HepG2 (cell line): ENCODE data around the gene FOXK2. TPM values are rescaled to one million over a fixed set of nuclear protein-coding genes. Genes with fewer than 3 reads are reported as not detected.
A peak's percentile ranks its signal among the peaks of the same experiment; 100 is the strongest.

Experiments used
- ATAC-seq: fragments of 200-7000 bp; cut with Tn5 transposase; 3 replicates; pipeline ENCODE4 v1.9.1; 2020; ENCODE audit warnings: mild to moderate bottlenecking, moderate library complexity
- BruUV-seq: library from RNA; stranded (reverse); fragments of 400-500 nt; replicated peaks from 2 replicates; lab custom pipeline; 2021; lab: Mats Ljungman, UMichigan
- CTCF ChIA-PET: fragments of 300-600 bp; formaldehyde crosslinking; extraction: SDS; loops from one replicate; lab custom pipeline; 2021; ENCODE audit warnings: low total read pairs, inconsistent platforms, low intra/inter-chr PET ratio; lab: Yijun Ruan, JAX
- POLR2A ChIA-PET: fragments of 350-600 bp; sonication (Branson Sonifier 250); formaldehyde crosslinking; loops from one replicate; lab custom pipeline; 2020; ENCODE audit warnings: antibody characterized with exemption, inconsistent platforms; lab: Yijun Ruan, JAX
- DNase-seq: peaks from one replicate; pipeline ENCODE4 v3.0.0-alpha.2; 2015; ENCODE audit warnings: low spot score
- FAIRE-seq: peaks from 3 replicates; lab custom pipeline; 2011; peaks lifted over from hg19 to GRCh38; lab: Jason Lieb, UNC
- H2AFZ ChIP-seq: one replicate; pipeline ENCODE4 v1.6.1; 2011; ENCODE audit warnings: low read length, inconsistent platforms
- H3K27ac ChIP-seq: fragments of 300-600 bp; 3 replicates; pipeline ENCODE4 v1.8.0; 2011; ENCODE audit warnings: mixed run types, mild to moderate bottlenecking, mixed read lengths, low read length, inconsistent platforms; ENCODE audit not compliant: insufficient read depth; ENCODE audit errors: extremely low read length
- H3K27me3 ChIP-seq, 2 experiments: fragments of 200-600 bp in 1 of 2; 2 replicates in 1 of 2; 3 replicates in 1 of 2; pipeline versions ENCODE4 v1.6.0 to v1.8.0; 2011; ENCODE audit warnings: low read length in 2 of 2, mild to moderate bottlenecking in 2 of 2, moderate library complexity in 2 of 2, inconsistent platforms in 1 of 2; ENCODE audit not compliant: insufficient read depth in 2 of 2, control insufficient read depth in 1 of 2
- H3K36me3 ChIP-seq, 2 experiments: fragments of 200-600 bp in 1 of 2; replicated peaks in 1 of 2; 2 replicates in 1 of 2; 3 replicates in 1 of 2; pipeline versions ENCODE4 v1.5.1 to v1.8.0; 2011; ENCODE audit warnings: low read length in 2 of 2, inconsistent platforms in 1 of 2; ENCODE audit not compliant: insufficient read depth in 2 of 2, control insufficient read depth in 1 of 2
- H3K4me1 ChIP-seq: 2 replicates; pipeline ENCODE4 v1.5.1; 2012; ENCODE audit warnings: low read length, inconsistent platforms; ENCODE audit not compliant: insufficient read depth
- H3K4me2 ChIP-seq: 2 replicates; pipeline ENCODE4 v1.6.0; 2011; ENCODE audit warnings: low read depth, low read length, inconsistent platforms
- H3K4me3 ChIP-seq, 3 experiments: fragments of 200-600 bp in 1 of 3; sonication (generic), shearing (Covaris generic) in 1 of 3; replicated peaks in 1 of 3; 2 replicates each; pipeline ENCODE4 v1.5.1; 2011 to 2016; ENCODE audit warnings: low read length in 3 of 3, inconsistent platforms in 2 of 3, low read depth in 2 of 3, mild to moderate bottlenecking in 2 of 3, control low read depth in 1 of 3, mixed read lengths in 1 of 3; ENCODE audit not compliant: insufficient read depth in 1 of 3
- H3K79me2 ChIP-seq: one replicate; pipeline ENCODE4 v1.6.1; 2011; ENCODE audit warnings: low read length, inconsistent platforms; ENCODE audit not compliant: insufficient read depth
- H3K9ac ChIP-seq: 2 replicates; pipeline ENCODE4 v1.6.0; 2011; ENCODE audit warnings: mild to moderate bottlenecking, low read depth, low read length, inconsistent platforms; ENCODE audit not compliant: insufficient read depth
- H3K9me3 ChIP-seq: 2 replicates; pipeline ENCODE4 v1.5.1; 2012; ENCODE audit warnings: mild to moderate bottlenecking, low read length
- H4K20me1 ChIP-seq: 2 replicates; pipeline ENCODE4 v1.6.0; 2011; ENCODE audit warnings: inconsistent platforms, mild to moderate bottlenecking, low read length, moderate library complexity; ENCODE audit not compliant: insufficient read depth
- CHD2 ChIP-seq: IDR thresholded peaks from 2 replicates; pipeline ENCODE4 v1.6.1; 2011; ENCODE audit warnings: low read depth, low read length, improper control_type of control experiment
- CTCF ChIP-seq: sonication (generic); formaldehyde crosslinking; IDR thresholded peaks from 2 replicates; pipeline ENCODE4 v1.5.0; 2020; ENCODE audit warnings: mild to moderate bottlenecking, missing genetic modification reagents, moderate library complexity
- KDM5B ChIP-seq: sonication (generic); formaldehyde crosslinking; IDR thresholded peaks from 2 replicates; pipeline ENCODE4 v1.4.0; 2020; ENCODE audit warnings: missing genetic modification reagents, mild to moderate bottlenecking, borderline replicate concordance
- MAX ChIP-seq: IDR thresholded peaks from 2 replicates; pipeline ENCODE4 v1.6.1; 2012; ENCODE audit warnings: inconsistent platforms
- NR2C2 ChIP-seq: sonication (generic); formaldehyde crosslinking; IDR thresholded peaks from 2 replicates; pipeline ENCODE4 v1.4.0; 2020; ENCODE audit warnings: missing genetic modification reagents, mild to moderate bottlenecking, moderate library complexity, borderline replicate concordance
- RXRB ChIP-seq: IDR thresholded peaks from 2 replicates; pipeline ENCODE4 v1.6.1; 2016; ENCODE audit warnings: borderline replicate concordance, missing genetic modification reagents, missing compliant biosample characterization
- UBTF ChIP-seq: sonication (generic); formaldehyde crosslinking; IDR thresholded peaks from 2 replicates; pipeline ENCODE4 v1.4.0; 2020; ENCODE audit warnings: mild to moderate bottlenecking, missing genetic modification reagents
- ZNF567 ChIP-seq: sonication (generic); formaldehyde crosslinking; IDR thresholded peaks from 2 replicates; pipeline ENCODE4 v1.8.1; 2023; ENCODE audit warnings: mild to moderate bottlenecking, missing genetic modification reagents, borderline replicate concordance
- ZNF691 ChIP-seq: sonication (generic); formaldehyde crosslinking; IDR thresholded peaks from 2 replicates; pipeline ENCODE4 v1.4.0; 2020; ENCODE audit warnings: missing genetic modification reagents, low read depth, mild to moderate bottlenecking, borderline replicate concordance
- ZNF891 ChIP-seq: sonication (generic); formaldehyde crosslinking; IDR thresholded peaks from 2 replicates; pipeline ENCODE4 v1.5.0; 2020; ENCODE audit warnings: mild to moderate bottlenecking, missing genetic modification reagents
- ZSCAN25 ChIP-seq: sonication (generic); formaldehyde crosslinking; IDR thresholded peaks from 2 replicates; pipeline ENCODE4 v1.8.0; 2022; ENCODE audit warnings: mild to moderate bottlenecking, missing genetic modification reagents
- WGBS: methylation state at CpG from one replicate; pipeline ENCODE4 v1.1.6; 2017; ENCODE audit warnings: low lambda C conversion rate; 5-methylcytosine and 5-hydroxymethylcytosine counted together
- in situ Hi-C: cut with HindIII; loops from 2 replicates; pipeline ENCODE4 v1.10.0; 2017; ENCODE audit warnings: low pct_unique_long_range_greater_than_20kb; ENCODE audit not compliant: extremely low pct_ligation_motif_present
- intact Hi-C: fragments of 100-400 bp; cut with micrococcal nuclease; formaldehyde crosslinking; loops from one replicate; pipeline ENCODE4 v1.10.0; 2022; ENCODE audit not compliant: unreplicated experiment
- polyA plus RNA-seq, 8 experiments: library from polyadenylated mRNA; depleted of rRNA in 3 of 8; stranded (reverse) in 7 of 8; unstranded in 1 of 8; fragments of >200 nt; fragmentation: Illumina TruSeq in 4 of 8; extraction: Trizol in 4 of 8; gene quantifications; 2 replicates each; pipeline versions ENCODE4 v1.2.1 to v1.2.3, GENCODE V29; 2011 to 2016; ENCODE audit warnings: low read depth in 4 of 8, missing spikeins in 1 of 8, mixed read lengths in 1 of 8; ENCODE audit not compliant: insufficient read depth in 1 of 8
- total RNA-seq, 5 experiments: library from RNA; depleted of rRNA; stranded (reverse); fragments of >200 nt; fragmentation: Illumina TruSeq; extraction: Trizol; gene quantifications; 2 replicates each; pipeline ENCODE4 v1.2.3, GENCODE V29; 2016; ENCODE audit warnings: low read depth in 1 of 5
- TF ChIP-seq, protein P1 (sequence below): sonication (generic); formaldehyde crosslinking; IDR thresholded peaks from 2 replicates; pipeline ENCODE4 v1.9.0; 2022; ENCODE audit warnings: missing genetic modification reagents, mild to moderate bottlenecking, borderline replicate concordance

The FOXK2 gene
- total and polyA plus RNA-seq, 2 of the 13 experiments (the other 11 are each of a cell fraction or from before 2014, with no cell fraction given): 67.1 to 67.2 TPM

DNA sequence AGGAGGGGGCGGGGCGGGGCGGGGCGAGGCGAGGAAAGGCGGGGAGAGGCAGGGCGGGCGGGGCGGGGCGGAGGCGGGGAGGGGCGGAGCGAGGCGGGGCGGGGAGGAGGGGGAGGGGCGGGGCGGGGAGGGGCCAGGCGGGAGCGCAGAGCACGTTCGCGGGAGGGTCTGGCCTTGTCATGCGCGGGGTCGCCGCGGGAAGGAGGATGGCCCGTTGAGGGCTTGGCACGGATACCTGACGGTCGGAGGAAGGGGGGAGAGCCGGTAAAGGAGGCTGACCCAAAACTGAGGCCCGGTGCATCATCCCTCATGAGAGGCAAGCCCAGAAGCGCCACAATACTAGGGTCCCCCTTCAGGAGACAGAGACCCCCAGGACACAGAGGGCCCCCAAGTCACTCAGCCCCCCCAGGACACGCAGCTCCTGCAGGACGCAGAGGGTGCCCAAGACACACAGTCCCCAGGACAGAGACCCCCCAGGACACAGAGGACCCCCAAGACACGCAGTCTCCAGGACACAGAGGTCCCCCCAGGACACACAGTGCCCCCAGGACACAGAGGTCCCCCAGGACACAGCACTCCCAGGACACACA is 129.3 kb downstream of the FOXK2 start (continued):
- no peak for TF ChIP-seq RXRB (CRISPR knock-in tag)
- TF ChIP-seq, all 625 proteins: peak for 20

GRCh38 chr17:82649501-82650261 is 130.1 kb downstream of the FOXK2 start:
- ATAC-seq (peak; percentile 28), DNase-seq (no peak), FAIRE-seq (no peak)
- Histone ChIP-seq H3K4me1 (peaks cover 54% of the 10 kb centered on the region), H3K9ac (peak overlapping the region; percentile 3; the same call in 1 of the 2 replicates), H3K36me3 (peaks cover under 1% of the 10 kb centered on the region in 2 experiments; a peak in 3 of 5 replicates), H3K9me3 (no peaks in the 10 kb centered on the region), H3K4me3 (peak overlapping the region in 1 of 3 experiments; percentile 74; a peak in 1 of 6 replicates), H2AFZ (no peak overlapping the region), H3K27ac (no peak overlapping the region), H3K4me2 (peak overlapping the region; percentile 85), H4K20me1 (peaks cover 26% of the 10 kb centered on the region), H3K79me2 (peaks cover 31% of the 10 kb centered on the region), H3K27me3 (no peaks in the 10 kb centered on the region; a peak in 1 of 5 replicates)
- in situ Hi-C loops: no loop called here
- 50% methylated on average over 12 of the region's 22 CpGs for whole genome bisulfite sequencing
- no TSS peak for BruUV-seq
- ChIA-PET POLR2A (no interaction called here), CTCF (no interaction called here)
- intact Hi-C loops: no loop called here
- TF ChIP-seq, protein P1, sequence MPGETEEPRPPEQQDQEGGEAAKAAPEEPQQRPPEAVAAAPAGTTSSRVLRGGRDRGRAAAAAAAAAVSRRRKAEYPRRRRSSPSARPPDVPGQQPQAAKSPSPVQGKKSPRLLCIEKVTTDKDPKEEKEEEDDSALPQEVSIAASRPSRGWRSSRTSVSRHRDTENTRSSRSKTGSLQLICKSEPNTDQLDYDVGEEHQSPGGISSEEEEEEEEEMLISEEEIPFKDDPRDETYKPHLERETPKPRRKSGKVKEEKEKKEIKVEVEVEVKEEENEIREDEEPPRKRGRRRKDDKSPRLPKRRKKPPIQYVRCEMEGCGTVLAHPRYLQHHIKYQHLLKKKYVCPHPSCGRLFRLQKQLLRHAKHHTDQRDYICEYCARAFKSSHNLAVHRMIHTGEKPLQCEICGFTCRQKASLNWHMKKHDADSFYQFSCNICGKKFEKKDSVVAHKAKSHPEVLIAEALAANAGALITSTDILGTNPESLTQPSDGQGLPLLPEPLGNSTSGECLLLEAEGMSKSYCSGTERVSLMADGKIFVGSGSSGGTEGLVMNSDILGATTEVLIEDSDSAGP (CRISPR knock-in tag): peak; percentile 38; the same call in 1 of the 2 replicates
- no peak for TF ChIP-seq NR2C2 (CRISPR knock-in tag)
- no peak for TF ChIP-seq CHD2
- TF ChIP-seq CTCF (CRISPR knock-in tag): 0 out of 2 replicates have a peak, but pooled peaks have one; percentile 5
- 0 out of 2 replicates have a peak, but pooled peaks have one; percentile 28 for TF ChIP-seq KDM5B (CRISPR knock-in tag)
- peak; percentile 28; the same call in 1 of the 2 replicates for TF ChIP-seq MAX
- 0 out of 2 replicates have a peak, but pooled peaks have one; percentile 57 for TF ChIP-seq ZNF567 (CRISPR knock-in tag)
- 0 out of 2 replicates have a peak, but pooled peaks have one; percentile 33 for TF ChIP-seq ZNF691 (CRISPR knock-in tag)
- peak; percentile 30; the same call in 1 of the 2 replicates for TF ChIP-seq ZSCAN25 (CRISPR knock-in tag)
- 0 out of 2 replicates have a peak, but pooled peaks have one; percentile 42 for TF ChIP-seq ZNF891 (CRISPR knock-in tag)
- TF ChIP-seq UBTF (CRISPR knock-in tag): peak; percentile 26; the same call in 1 of the 2 replicates
